GM19043 (cell line): ENCODE measurements around the gene APBA1.
"Not testable (repeated sequence)": the region's sequence is repeated elsewhere in the genome, so short reads cannot be mapped to it uniquely, and the experiment has no call there.

Experiments used
- ATAC-seq: cut with Tn5 transposase; IDR thresholded peaks from one replicate; pipeline ENCODE4 v1.9.1; 2021; ENCODE audit warnings: low read depth; ENCODE audit not compliant: unreplicated experiment

The APBA1 gene

GRCh38 chr9:69454321-69454720 lies 217.8 kb downstream of the APBA1 start:
- ATAC-seq, result no peak

- no peak for ATAC-seq
Observed at GRCh38 chr9:69453746-69454145, 218.4 kb downstream of the APBA1 start.

- ATAC-seq, result no peak
Observed at GRCh38 chr9:69452110-69452782, 219.9 kb downstream of the APBA1 start.

GRCh38 chr9:69446496-69446895 lies 225.7 kb downstream of the APBA1 start:
- ATAC-seq, result no peak

GRCh38 chr9:69445251-69445650 lies 226.9 kb downstream of the APBA1 start:
- no peak for ATAC-seq

- ATAC-seq, result no peak
Observed at GRCh38 chr9:69444791-69445190, 227.4 kb downstream of the APBA1 start.

- ATAC-seq, result no peak
Observed at GRCh38 chr9:69444021-69444420, 228.2 kb downstream of the APBA1 start.

GRCh38 chr9:69443178-69443577 lies 229.0 kb downstream of the APBA1 start:
- ATAC-seq, result no peak

GRCh38 chr9:69442486-69442885 lies 229.7 kb downstream of the APBA1 start:
- ATAC-seq, result no peak

- ATAC-seq, result not testable (repeated sequence)
Observed at GRCh38 chr9:69440254-69440955, 231.8 kb downstream of the APBA1 start.

GRCh38 chr9:69439654-69440053 lies 232.5 kb downstream of the APBA1 start:
- ATAC-seq, result not testable (repeated sequence)

GRCh38 chr9:69433968-69434367 lies 238.2 kb downstream of the APBA1 start:
- ATAC-seq, result no peak

GRCh38 chr9:69433392-69433791 lies 238.8 kb downstream of the APBA1 start:
- no peak for ATAC-seq

- ATAC-seq, result no peak
Observed at GRCh38 chr9:69432623-69433022, 239.5 kb downstream of the APBA1 start.

- ATAC-seq, result no peak
Observed at GRCh38 chr9:69431777-69432176, 240.4 kb downstream of the APBA1 start.

GRCh38 chr9:69431203-69431602 lies 241.0 kb downstream of the APBA1 start:
- ATAC-seq, result no peak

- ATAC-seq, result no peak
Observed at GRCh38 chr9:69430206-69430605, 242.0 kb downstream of the APBA1 start.

GRCh38 chr9:69429281-69429680 lies 242.9 kb downstream of the APBA1 start:
- ATAC-seq, result no peak

- ATAC-seq, result no peak
Observed at GRCh38 chr9:69428017-69428785, 244.0 kb downstream of the APBA1 start.

GRCh38 chr9:69427286-69427685 lies 244.9 kb downstream of the APBA1 start:
- no peak for ATAC-seq

GRCh38 chr9:69425136-69425801 lies 246.9 kb downstream of the APBA1 start:
- no peak for ATAC-seq
